ENCODE measurements around the gene NEIL1. TPM values are rescaled to one million over a fixed set of nuclear protein-coding genes. Genes with fewer than 3 reads are reported as not detected.

The NEIL1 gene
- total and polyA plus RNA-seq, 2 donors (not counting 3 experiments of a cell fraction or from before 2014, with no cell fraction given): 29.5 TPM

DNA sequence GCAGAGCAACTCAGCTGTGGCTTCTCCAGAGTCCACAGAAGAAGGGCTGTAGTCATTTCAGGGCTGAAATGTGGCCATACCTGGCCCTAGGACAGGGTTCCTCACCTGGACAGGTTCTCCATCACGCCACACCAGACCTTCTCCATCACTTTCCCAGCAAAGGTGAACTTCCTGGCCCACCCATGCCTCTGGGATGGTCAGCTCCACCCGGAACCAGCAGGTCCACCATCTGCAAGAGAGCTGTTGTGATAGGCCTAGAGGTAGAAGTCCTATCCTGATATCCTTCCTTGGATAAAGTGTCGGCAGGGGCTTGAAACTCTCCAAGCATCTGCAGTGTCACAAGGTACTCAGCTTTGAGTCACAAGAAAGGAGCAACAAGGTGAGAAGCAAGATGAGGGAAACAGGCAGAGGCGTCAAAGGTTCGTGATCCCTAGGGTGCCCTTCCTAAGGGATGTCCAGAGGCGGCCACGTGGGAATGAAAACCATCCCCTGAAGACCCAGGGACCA, 20.6 kb downstream of the NEIL1 start:
- ChIA-PET CTCF (interaction anchor here (0.6 to 2.8 kb wide), 30 partner anchors 8 to 596 kb away, joined by 3 to 21 read pairs (median 6); partner anchors contain the start of genes IMP3, PPCDC, PTPN9 and SIN3A), POLR2A (interaction anchor here (1.1 to 1.4 kb wide), 3 partner anchors 84 to 273 kb away, joined by 3 to 8 read pairs (median 4); partner anchors contain the start of genes IMP3 and SIN3A)
- intact Hi-C loops (cut with micrococcal nuclease) (loop anchor here (5.0 to 10.0 kb wide), 2 partner anchors 335 to 437 kb away; no protein-coding TSS in a partner anchor), dilution Hi-C loops (cut with MboI; ENCODE audit: extremely low pct_ligation_motif_present, low sequenced_read_pairs) (no loop called here)
- TF ChIP-seq POLR2AphosphoS5 (IDR thresholded peaks at IDR 0.05; ENCODE audit: insufficient read depth, low read depth, low read length) (no peak), POLR2A (IDR thresholded peaks at IDR 0.05; ENCODE audit: low read depth, low read length) (no peak), EZH2 (IDR thresholded peaks at IDR 0.05; ENCODE audit: borderline replicate concordance, low read depth, low read length, severe bottlenecking) (no peak)
- TF ChIP-seq, protein P1, sequence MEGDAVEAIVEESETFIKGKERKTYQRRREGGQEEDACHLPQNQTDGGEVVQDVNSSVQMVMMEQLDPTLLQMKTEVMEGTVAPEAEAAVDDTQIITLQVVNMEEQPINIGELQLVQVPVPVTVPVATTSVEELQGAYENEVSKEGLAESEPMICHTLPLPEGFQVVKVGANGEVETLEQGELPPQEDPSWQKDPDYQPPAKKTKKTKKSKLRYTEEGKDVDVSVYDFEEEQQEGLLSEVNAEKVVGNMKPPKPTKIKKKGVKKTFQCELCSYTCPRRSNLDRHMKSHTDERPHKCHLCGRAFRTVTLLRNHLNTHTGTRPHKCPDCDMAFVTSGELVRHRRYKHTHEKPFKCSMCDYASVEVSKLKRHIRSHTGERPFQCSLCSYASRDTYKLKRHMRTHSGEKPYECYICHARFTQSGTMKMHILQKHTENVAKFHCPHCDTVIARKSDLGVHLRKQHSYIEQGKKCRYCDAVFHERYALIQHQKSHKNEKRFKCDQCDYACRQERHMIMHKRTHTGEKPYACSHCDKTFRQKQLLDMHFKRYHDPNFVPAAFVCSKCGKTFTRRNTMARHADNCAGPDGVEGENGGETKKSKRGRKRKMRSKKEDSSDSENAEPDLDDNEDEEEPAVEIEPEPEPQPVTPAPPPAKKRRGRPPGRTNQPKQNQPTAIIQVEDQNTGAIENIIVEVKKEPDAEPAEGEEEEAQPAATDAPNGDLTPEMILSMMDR (IDR thresholded peaks at IDR 0.05; ENCODE audit: extremely low read depth in 1 of 2, insufficient read depth in 1 of 2, low read depth in 1 of 2, low read length in 2 of 2): no peak
- TF ChIP-seq, protein P2, sequence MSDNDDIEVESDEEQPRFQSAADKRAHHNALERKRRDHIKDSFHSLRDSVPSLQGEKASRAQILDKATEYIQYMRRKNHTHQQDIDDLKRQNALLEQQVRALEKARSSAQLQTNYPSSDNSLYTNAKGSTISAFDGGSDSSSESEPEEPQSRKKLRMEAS (IDR thresholded peaks at IDR 0.05; ENCODE audit: insufficient read depth, insufficient read length): peak; percentile 46
- Histone ChIP-seq H3K4me1 (ENCODE audit: control insufficient read depth, extremely low read depth, insufficient read depth, low read length) (peaks cover 15% of the 10 kb centered on the region), H3K9me3 (replicated peaks; ENCODE audit: control insufficient read depth, insufficient read depth, low read length) (no peaks in the 10 kb centered on the region), H3K27ac (ENCODE audit: insufficient read depth, low read depth, low read length) (peak overlapping the region; percentile 21), H3K9me1 (replicated peaks; ENCODE audit: control insufficient read depth, extremely low read depth, insufficient read depth, low read length) (no peaks in the 10 kb centered on the region), H3K4me3 (replicated peaks in 1 of 3; ENCODE audit: insufficient read depth in 1 of 3, low read depth in 1 of 3, low read length in 3 of 3) (peak overlapping the region in 2 of 3 experiments; percentile 34 to 83), H3K36me3 (ENCODE audit: control insufficient read depth in 2 of 2, extremely low read depth in 1 of 2, insufficient read depth in 2 of 2, low read length in 2 of 2) (peaks cover 6 to 30% of the 10 kb centered on the region in 2 experiments), H3K27me3 (ENCODE audit: control insufficient read depth in 2 of 2, insufficient read depth in 2 of 2, low read length in 2 of 2) (no peaks in the 10 kb centered on the region), H3K4me2 (ENCODE audit: insufficient read depth, low read length) (peak overlapping the region; percentile 63), H3K9ac (replicated peaks; ENCODE audit: extremely low read depth, insufficient read depth, low read length) (peak overlapping the region; percentile 92), H3K79me2 (ENCODE audit: control insufficient read depth, insufficient read depth, low read length) (peaks cover 9% of the 10 kb centered on the region), H2AFZ (ENCODE audit: low read depth, low read length) (no peak overlapping the region), H4K20me1 (replicated peaks; ENCODE audit: control insufficient read depth, extremely low read depth, insufficient read depth, low read length) (no peaks in the 10 kb centered on the region)
- FAIRE-seq (no peak), DNase-seq (ENCODE audit: low read depth, low spot score) (no peak)
- BruUV-seq (replicated peaks): TSS peak; percentile 23

Measured in endothelial cell of umbilical vein (primary cell).